Glutamatergic neuron (in vitro differentiated cells): ENCODE data around the gene CALML6. TPM values are rescaled to one million over a fixed set of nuclear protein-coding genes. Genes with fewer than 3 reads are reported as not detected.

Experiments
- DNase-seq: peaks from one replicate; pipeline ENCODE4 v3.0.0; 2022
- H3K27ac Mint-ChIP-seq: one replicate; pipeline ENCODE4 v1.8.0; 2020; ENCODE audit warnings: mild to moderate bottlenecking, mixed read lengths, inconsistent platforms; ENCODE audit not compliant: unreplicated experiment
- H3K27me3 Mint-ChIP-seq: one replicate; pipeline ENCODE4 v1.8.0; 2020; ENCODE audit warnings: mild to moderate bottlenecking, moderate library complexity, mixed read lengths, inconsistent platforms; ENCODE audit not compliant: unreplicated experiment
- H3K36me3 Mint-ChIP-seq: one replicate; pipeline ENCODE4 v1.8.0; 2020; ENCODE audit warnings: mild to moderate bottlenecking, mixed read lengths, inconsistent platforms; ENCODE audit not compliant: unreplicated experiment
- H3K4me1 Mint-ChIP-seq: one replicate; pipeline ENCODE4 v1.8.0; 2020; ENCODE audit warnings: mild to moderate bottlenecking, low read depth, mixed read lengths, inconsistent platforms; ENCODE audit not compliant: unreplicated experiment
- H3K4me3 Mint-ChIP-seq: one replicate; pipeline ENCODE4 v1.8.0; 2020; ENCODE audit warnings: mild to moderate bottlenecking, mixed read lengths, inconsistent platforms; ENCODE audit not compliant: unreplicated experiment
- H3K9me3 Mint-ChIP-seq: one replicate; pipeline ENCODE4 v1.8.0; 2020; ENCODE audit warnings: mild to moderate bottlenecking, moderate library complexity, mixed read lengths, inconsistent platforms; ENCODE audit not compliant: unreplicated experiment
- CTCF ChIP-seq: fragments of 200-600 bp; sonication (generic); IDR thresholded peaks from one replicate; pipeline ENCODE4 v1.5.0; 2021; ENCODE audit not compliant: partially characterized antibody, unreplicated experiment
- total RNA-seq: library from RNA; stranded (reverse); fragmentation: NEBNext Ultra II Directional; extraction: Animal tissue kit (Norgen Biotek cat#: 25700); gene quantifications from one replicate; pipeline ENCODE4 v1.2.1, GENCODE V29; 2021; ENCODE audit not compliant: unreplicated experiment

The CALML6 gene
- total RNA-seq, 1 donor from 2014 or later: 5.2 TPM

GRCh38 chr1:1954015-1954414, 39.0 kb downstream of the CALML6 start:
- DNase-seq: no peak
- TF ChIP-seq CTCF: no peak
- Mint-ChIP-seq H3K4me1 (no peaks in the 10 kb centered on the region), H3K27me3 (peaks cover 3% of the 10 kb centered on the region), H3K27ac (no peak overlapping the region), H3K36me3 (peaks cover 5% of the 10 kb centered on the region), H3K4me3 (no peak overlapping the region), H3K9me3 (no peaks in the 10 kb centered on the region)

GRCh38 chr1:1954831-1955441, 39.9 kb downstream of the CALML6 start:
- peak; percentile 54 for TF ChIP-seq CTCF
- peak; percentile 52 for DNase-seq

GRCh38 chr1:1955621-1956094, 40.6 kb downstream of the CALML6 start:
- Mint-ChIP-seq H3K27ac (no peak overlapping the region), H3K4me3 (no peak overlapping the region), H3K4me1 (no peaks in the 10 kb centered on the region), H3K9me3 (peaks cover 2% of the 10 kb centered on the region), H3K36me3 (peaks cover 5% of the 10 kb centered on the region), H3K27me3 (peaks cover 3% of the 10 kb centered on the region)
- no peak for TF ChIP-seq CTCF
- no peak for DNase-seq

More at GRCh38 chr1:1954831-1955441, 39.9 kb downstream of the CALML6 start:
- Mint-ChIP-seq H3K4me3 (no peak overlapping the region), H3K27ac (no peak overlapping the region), H3K27me3 (peaks cover 3% of the 10 kb centered on the region), H3K36me3 (peaks cover 5% of the 10 kb centered on the region), H3K4me1 (no peaks in the 10 kb centered on the region), H3K9me3 (peaks cover 2% of the 10 kb centered on the region)

DNA sequence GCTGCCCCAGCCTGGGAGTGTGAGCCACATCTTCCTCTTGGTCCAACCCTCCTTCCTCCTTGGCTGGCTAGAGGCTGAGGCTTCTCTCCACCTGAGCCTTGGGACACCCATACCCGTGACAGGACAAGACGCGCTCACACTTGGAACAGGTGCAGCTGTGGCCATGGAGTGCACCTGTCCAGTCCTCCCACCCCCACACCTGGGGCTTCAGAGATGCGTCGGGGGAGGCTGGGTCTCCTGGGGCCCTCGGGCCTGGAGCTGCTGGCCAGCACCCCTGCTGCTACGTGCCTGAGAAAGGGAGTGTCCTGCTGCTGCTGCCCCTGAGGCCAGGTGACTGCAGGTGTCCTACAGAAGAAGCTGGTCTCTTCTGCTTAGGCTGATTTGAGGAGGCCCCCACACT, 41.0 kb downstream of the CALML6 start:
- Mint-ChIP-seq H3K9me3 (peaks cover 2% of the 10 kb centered on the region), H3K27me3 (peaks cover 6% of the 10 kb centered on the region), H3K4me1 (no peaks in the 10 kb centered on the region), H3K4me3 (no peak overlapping the region), H3K36me3 (peaks cover 5% of the 10 kb centered on the region), H3K27ac (no peak overlapping the region)
- no peak for DNase-seq
- no peak for TF ChIP-seq CTCF
